HEK293T (cell line): Measurements from ENCODE around the gene ARHGAP26.

Experiments used
- FOXK2 ChIP-seq: fragments of 450-650 bp; IDR thresholded peaks from 2 replicates; pipeline ENCODE4 v1.6.1; 2016; ENCODE audit warnings: mild to moderate bottlenecking
- SP1 ChIP-seq: fragments of 450-650 bp; IDR thresholded peaks from 2 replicates; pipeline ENCODE4 v1.6.1; 2017

DNA sequence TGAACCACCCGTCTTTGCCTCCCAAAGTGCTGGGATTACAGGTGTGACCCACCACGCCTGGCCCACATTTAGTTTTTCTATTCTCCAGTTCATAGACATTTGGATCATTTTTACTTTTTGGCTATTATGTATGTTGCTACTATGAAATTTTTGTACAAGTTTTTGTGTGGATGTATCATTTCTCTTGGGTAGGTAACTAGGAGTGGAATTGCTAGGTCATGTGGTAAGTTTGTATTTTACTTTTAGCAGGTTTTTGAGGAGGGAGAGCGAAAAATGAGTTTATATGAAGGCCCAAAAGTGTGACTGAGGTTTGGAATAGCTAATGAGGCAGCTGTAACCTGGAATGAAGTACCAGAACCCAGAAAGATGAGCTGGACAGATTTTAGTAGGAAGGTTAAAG, 35.2 kb downstream of the ARHGAP26 start:
- TF ChIP-seq SP1 (no peak), FOXK2 (no peak)
